HG02870 (cell line): ENCODE measurements around the gene TMEM238.
A peak's percentile ranks its signal among the peaks of the same experiment; 100 is the strongest.
"Not testable (repeated sequence)": the region's sequence is repeated elsewhere in the genome, so short reads cannot be mapped to it uniquely, and the experiment has no call there.

Source experiments
- ATAC-seq: cut with Tn5 transposase; IDR thresholded peaks from one replicate; pipeline ENCODE4 v1.9.1; 2021; ENCODE audit warnings: mild to moderate bottlenecking, moderate library complexity; ENCODE audit not compliant: unreplicated experiment

The TMEM238 gene

DNA sequence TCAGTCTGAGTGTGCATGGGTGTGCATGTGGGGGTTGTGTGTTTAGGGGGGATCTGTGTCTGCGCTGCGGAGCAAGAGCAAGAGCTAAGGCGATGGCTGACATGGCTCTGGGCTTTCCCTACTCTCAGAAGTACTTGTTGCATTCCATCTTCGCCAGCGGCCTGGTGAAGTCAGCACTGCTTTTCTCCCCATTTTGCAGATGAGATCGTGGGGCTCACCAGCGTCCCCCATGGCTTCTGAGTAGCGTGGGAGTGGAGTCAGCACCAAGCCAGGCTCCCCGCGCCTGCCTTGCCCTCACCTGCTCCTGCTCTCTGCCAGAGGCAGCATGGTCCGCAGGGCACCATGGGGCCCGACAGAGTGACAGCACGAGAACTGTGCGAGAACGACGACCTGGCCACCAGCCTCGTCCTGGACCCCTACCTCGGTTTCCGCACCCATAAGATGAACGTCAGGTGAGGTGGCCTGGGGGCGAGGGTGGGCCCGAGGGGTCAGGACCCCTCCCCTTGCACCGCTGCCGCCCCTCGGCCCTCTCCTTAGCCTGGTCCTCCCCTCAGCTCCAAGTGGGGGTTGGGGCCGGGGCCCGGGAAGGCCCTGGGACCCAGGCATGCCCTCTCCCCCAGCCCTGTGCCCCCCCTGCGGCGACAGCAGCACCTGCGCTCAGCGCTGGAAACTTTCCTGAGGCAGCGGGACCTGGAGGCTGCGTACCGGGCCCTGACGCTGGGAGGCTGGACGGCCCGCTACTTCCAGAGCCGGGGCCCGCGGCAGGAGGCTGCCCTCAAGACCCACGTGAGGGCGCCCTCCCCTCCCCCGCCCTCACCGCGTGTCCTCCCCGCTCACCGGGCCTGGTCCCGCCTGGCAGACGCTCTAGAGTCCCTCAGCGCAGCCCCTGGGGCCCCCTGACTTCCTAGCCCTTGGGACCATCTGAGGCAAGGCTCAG is 42.2 kb downstream of the TMEM238 start:
- ATAC-seq, result no peak

DNA sequence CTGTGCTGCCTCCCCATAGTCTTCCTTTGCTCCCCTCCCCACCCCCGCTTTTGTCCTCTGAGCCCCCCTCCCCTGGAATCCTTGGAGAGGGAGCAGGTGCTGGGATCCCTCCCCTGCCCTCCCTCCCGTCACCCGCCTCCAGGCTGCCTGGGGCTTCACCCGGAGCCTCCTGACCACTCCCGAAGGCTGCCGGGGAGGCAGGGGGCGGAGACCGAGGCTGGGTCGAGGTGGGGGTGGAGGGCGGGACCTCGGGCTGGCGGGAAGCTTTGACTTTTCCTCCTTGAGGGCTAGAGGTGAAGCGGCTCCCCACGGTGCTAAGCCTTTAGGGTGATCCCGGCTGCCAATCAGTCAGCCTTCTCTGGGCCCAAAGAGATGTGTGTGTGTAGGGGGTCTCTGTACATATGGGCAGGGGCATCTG is 42.9 kb downstream of the TMEM238 start:
- no peak for ATAC-seq

DNA sequence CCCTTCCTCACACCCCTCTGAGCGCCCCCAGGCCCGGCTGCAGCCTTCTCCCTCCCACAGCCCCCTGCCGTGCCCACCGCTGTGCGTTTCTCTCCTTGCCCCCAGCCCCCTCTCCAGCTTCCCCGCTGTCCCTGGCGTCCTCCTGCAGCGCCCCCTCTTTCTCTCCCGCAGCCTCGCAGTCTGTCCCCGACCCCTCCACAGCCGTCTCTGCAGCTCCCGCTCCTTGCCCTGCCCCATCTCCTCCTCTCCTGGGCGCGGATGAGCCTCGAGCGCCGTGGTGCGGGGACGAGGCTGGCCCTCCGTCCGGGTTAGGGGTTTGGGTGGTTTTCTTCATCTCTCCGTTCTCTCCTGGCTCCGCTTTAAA is 43.3 kb downstream of the TMEM238 start:
- no peak for ATAC-seq

DNA sequence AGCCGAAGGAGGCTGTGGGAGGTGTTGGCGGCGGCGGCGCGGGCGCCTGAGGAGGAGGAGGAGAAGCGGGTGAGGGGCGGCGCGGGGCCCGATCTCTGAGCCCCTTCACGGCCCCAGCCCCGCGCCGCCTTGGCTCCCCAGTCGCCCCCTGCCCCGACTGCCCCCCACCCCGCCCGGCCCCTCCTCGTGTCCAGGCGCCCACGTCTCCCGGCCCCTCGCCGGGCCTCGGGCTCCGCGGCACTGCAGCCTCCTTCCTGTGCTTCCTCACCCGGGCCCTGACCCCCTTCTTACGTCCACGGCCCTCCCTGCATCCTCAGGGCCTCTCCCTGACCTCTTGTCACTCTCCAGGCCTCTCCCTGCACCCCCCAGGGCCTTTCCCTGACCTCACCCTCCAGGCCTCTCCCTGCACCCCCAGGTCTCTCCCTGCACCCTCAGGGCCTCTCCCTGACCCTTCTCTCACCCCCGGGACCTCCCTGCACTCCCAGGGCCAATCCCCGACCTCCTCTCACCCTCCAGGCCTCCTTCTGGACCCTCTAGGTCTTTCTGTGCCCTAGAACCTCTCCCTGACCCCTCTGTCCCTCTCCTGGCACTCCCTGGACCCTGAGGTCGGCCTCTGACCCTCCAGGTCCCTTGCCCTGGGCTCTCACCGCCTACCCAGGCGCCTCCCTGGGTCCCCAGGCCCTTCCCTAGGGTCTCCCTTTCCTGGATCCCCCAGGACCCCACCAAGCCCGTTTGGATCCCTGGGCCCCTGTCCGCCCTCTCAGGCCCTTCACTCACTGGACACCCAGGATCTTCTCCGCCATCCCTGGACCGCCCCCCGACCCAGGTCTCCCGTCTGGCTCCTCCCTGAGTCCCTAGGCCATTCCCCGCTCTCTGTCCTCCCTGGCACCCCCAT is 44.0 kb downstream of the TMEM238 start:
- no peak for ATAC-seq

DNA sequence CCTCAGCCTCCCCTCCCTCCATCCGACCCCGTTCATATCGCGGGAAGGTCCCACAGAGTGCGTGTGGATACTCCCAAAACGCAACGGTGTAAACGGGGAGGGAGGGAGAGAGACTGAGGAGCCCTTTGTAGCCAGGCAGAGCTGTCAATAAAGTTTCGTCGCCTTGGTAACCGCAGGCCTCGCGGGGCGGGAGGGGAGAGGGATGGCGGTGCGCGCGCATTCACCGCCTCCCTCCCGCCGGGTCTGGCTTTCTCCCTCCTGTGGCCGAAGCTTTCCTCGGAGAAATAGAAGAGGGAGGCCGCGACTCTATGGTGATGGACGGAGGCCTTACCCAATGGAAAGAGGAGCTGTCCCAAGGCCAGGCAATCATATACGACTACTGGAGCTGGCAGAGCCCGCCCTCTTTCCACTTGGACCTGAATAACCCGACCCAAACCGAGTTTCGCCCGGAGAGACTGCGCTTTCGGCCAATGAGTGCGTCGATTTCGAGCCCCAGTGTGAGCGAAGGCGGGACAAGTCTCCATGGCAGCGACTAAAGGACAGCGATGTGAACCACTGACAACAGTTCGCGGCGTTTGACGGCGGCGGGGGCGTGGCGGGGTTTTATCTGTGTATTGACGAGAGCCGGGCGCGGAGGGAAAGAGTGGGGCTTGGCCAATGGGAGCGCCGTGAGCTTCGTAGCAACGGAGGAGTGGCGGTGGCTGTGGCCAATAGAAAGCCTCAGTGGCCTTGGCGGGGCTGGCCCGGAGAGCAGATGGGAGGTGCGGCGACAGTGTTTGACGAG is 44.8 kb downstream of the TMEM238 start, which contains the start of gene KMT5C:
KMT5C (plus strand) TSS at position 772 of the 784 bp plus-strand sequence. CDS start 2,061 bp downstream, outside the sequence.
- peak; percentile 78 for ATAC-seq

DNA sequence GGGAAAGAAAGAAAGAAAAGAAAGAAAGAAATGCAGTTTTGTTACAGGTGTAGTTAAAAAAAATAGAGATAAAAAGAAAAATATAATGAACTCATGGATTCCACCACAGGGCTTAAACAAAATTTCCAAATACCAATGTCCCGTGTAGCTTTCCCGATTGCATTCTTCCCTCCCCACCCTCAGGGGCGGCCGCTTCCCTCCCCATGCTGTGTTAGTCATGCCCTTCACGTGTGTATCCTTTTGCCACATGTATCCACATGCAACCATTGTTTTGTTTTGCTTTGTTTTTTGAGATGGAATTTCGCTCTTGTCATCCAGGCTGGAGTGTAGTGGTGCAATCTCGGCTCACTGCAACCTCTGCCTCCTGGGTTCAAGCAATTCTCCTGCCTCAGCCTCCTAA is 48.0 kb downstream of the TMEM238 start:
- ATAC-seq, result no peak

DNA sequence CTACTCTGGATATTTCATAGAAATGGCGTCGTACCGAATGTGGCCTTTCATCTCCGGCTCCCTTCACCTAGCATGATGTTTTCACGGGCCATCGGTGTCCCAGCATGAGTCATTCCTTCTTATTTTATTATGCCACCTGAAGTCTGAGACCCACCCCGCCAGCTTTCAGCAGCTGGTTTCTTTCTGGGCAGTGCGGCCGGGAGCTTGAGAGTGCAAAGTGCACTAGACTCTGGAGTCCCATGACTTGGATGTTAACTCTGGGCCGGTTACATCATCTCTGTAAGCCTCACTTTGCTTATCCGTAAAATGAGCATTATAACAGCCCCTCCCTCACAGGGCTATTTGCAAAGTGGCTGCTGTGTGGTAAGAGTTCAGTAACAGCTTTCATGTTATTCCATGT is 50.2 kb downstream of the TMEM238 start:
- ATAC-seq, result no peak

DNA sequence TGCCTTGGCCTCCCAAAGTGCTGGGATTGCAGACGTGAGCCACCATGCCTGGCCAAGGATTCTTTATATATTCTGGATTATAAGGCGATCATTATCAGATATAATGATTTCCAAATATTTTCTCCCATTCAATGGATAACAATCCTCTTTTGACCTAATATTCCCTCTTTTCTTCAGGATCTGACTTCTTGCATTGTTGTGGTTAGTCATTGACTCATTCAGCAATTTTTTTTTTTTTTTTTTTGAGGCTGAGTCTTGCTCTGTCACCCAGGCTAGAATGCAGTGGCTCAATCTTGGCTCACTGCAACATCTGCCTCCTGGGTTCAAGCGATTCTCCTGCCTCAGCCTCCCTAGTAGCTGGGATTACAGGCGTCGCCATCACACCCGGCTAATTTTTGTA is 54.3 kb downstream of the TMEM238 start:
- not testable (repeated sequence) for ATAC-seq
